T-helper 1 cell treated with Interleukin-12 subunit alpha and Interleukin-12 subunit beta and Interleukin-4 antibody, amounts not matched to agents 30 ng/mL and 1 ng/mL, for 36 hours (primary cell): ENCODE data around the gene PABPN1L. TPM values are rescaled to one million over a fixed set of nuclear protein-coding genes. Genes with fewer than 3 reads are reported as not detected.
"Not testable (repeated sequence)": the region's sequence is repeated elsewhere in the genome, so short reads cannot be mapped to it uniquely, and the experiment has no call there.

Experiments
- intact Hi-C: fragments of 100-400 bp; cut with micrococcal nuclease; formaldehyde crosslinking; loops from one replicate; pipeline ENCODE4 v1.15.1; 2024
- total RNA-seq: library from RNA; stranded (reverse); gene quantifications from 2 replicates; pipeline ENCODE4 v1.2.3, GENCODE V29; 2022

The PABPN1L gene
- total RNA-seq, 1 donor from 2014 or later, result not detected

DNA sequence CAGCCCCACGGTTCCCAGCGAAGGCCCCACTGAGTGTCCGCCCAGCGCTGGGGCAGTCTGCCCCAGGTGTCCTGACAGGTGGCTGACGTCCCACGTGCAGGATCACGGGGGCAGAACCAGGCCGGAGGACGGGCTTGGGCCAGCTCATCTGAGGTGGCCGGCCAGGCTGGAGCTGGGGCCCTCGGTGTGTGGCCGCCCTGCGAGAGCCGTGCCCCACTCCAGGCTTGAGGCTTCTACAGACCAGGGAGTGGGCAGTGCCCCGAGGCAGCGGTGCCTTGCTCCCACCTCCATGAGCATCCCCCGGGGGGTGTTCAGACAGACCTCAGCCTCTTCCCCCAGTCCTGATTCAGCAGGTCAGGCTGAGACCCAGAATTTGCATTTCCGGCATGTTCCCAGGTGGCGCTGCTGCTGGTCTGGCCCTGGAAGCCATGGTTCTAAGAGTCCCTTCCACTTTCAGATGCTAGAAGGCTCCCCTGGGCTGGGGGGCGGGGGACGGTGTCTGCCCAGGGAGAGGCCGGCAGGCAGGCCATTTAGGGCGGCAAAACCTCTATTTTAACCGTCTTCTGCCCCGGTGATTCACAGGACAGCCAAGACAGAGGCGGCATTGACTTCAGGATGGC lies 35.4 kb upstream of the PABPN1L start:
- intact Hi-C loops, result no loop called here

DNA sequence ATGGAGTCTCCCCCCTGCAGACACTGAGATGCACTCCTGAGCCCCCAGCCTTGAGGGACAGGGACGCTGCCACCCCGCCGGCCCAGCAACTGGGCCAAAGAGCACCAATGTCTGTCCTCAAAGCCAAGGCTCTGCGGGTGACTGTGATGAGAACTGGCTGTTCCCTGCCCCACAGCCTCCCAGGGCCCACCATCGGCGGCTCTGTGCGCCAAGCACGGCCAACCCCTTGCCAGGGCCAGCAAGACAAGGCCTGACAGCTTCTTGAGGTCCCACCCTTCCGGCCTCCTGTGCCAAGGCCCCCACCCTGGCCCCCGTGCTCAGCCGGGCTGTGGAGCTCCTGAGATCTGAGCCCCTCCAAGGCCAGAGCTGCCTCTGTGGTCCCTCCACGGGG lies 34.2 kb upstream of the PABPN1L start:
- intact Hi-C loops, result no loop called here

DNA sequence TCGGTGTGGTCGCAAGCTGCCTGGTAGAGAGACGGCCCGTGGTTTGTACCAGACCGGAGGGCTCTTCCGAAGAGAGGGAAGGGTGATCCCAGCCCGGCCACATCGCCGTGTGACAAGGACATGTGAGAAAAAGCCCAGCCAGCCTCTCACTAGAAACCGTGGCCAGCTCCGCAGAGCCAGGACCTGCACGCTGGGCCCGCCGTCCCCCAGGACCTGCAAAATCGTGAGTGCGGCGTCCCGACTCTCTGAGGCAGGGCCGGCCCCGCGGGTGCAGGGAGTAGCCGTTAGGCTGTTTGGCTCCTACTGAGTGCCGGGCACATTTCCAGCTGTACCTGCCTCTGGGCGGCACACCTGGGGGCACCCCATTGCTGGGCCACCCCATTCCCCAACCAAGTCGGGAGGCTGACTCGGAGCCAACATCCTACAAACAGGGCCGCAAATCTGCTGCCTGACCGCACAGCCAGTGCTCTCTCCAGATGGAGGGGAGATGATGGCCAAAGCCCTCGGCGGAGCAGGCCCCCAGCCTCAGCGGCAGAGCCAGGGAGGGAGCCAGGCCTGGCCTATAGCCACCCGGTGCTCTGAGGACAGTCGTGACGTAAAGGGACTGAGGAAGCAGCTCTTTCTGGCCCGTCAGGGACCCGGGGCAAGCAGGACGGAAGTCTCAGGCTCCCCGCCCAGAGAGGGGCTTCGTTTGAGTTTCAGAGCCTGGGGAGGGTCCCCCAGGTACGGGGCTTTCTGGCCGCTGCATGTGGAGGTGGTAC lies 33.6 kb upstream of the PABPN1L start:
- intact Hi-C loops, result no loop called here

DNA sequence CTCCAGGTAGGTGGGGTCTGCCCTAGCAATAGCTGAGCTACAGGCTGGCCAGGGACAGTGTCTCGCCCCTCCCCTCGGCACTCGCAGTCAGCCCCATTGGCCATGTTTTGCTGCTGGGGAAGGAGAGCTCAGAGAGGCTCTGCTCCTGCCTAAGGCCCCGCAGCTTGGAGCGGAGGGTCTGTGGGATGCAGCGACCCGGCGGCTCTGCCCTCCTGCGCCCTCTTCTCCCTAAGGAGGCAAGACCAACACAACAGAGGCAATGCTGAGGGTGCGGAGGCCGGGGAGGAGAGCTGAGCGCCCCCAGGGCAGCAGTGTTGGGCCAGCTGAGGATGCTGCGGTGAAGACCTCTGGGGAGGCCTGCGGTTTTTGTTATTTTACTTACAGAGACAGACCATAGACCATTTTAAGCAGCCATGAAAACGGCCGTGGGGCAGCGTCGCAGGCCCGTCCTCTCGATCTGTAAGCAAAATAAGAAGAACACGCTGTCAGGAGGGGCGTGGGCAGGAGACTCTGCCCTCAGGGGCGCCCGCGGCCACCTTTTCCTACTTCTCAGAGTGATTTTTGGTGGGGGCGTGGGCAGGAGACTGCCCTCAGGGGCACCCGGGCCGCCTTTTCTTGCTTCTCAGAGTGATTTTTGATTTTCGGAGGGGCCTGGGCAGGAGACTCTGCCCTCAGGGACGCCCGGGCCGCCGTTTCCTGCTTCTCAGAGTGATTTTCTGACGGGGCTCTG lies 31.4 kb upstream of the PABPN1L start:
- intact Hi-C loops, result no loop called here

DNA sequence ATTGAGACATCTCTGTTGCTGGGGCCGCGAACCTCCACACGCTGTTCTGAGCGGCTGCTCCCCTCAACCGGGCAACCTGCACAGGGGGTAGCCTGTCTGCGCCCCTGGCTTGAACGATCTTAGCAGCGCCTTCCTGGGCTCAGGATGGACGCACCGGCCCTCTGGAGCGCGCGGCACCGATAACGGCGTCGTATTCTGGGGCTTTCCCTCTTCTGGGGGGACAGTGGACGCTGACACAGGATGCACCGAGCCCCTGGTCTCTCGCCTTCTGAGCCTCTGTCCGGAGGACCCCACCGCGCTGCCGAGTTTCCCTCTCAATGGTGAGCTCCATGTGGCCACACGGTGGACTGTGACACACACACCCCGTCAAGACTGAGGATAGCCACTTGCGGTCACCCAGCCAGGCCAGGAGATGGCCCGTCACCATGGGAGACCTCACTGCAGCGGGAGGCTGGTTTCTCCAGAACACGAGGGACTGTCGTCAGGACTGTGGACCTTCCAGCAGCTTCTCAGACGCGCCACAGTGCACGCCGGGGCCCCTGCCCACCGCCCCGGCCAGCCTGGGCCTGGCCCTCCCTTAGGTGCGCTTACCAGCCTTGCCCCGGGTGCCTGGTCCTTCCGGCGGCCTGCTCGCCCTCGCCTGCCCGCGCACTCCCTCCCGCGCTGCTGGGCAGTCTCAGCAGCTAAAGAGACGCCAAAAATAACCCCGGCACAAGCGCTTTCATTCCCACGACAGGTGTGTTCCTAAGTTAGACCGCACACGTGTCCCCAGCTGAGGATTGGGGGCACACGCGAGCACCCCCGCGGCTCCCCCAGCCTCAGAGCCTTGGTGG lies 30.0 kb upstream of the PABPN1L start:
- intact Hi-C loops, result no loop called here

DNA sequence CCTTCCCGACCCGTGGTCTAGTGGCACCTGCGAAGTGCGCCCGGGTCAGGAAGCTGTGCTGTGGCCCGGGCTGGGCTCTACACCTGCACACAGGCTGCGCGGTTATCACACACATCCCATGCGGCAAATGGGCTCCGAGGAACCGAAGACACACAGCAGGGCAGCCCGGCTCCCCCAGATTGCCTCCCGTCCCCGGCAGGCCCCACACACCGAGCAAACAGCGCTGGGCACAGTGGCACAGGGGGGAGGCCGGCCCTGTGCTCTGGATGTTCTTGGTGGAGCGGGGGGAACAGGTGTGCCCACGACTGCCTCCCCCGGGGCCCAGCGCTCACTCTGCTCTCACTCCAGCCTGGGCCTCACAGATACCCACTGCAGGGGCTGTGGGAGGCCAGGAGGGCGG lies 28.9 kb upstream of the PABPN1L start:
- intact Hi-C loops, result no loop called here

DNA sequence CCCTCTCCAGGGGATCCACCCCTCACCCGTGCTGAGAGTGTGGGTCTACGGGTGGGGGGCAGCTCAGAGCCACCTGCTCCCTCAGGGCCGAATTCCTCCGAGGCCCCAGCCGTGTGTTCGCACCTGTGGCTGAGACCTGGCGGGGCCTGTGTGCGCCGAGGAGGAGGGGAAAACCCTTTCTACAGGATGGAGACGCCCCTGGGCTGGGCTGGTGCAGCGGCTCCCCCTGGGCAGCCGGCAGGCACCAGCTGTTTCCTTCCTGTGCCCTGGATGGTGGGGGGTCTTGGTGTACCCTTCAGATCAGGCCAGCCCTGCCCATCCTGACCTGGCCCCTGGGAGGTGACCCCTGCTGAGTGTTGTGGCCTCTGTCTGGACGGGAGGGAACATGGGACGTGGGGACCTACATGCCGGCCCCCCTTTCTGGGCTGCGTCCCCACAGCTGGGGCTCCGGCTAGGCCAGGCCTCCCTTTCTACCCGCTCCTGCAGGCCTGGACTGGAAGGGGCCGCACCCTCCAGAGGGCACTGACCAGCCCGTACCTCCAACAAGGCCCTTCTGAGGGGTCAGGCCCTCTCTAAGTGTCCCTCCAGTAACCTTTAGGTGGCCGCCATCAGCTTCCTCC lies 28.3 kb upstream of the PABPN1L start:
- intact Hi-C loops, result no loop called here

DNA sequence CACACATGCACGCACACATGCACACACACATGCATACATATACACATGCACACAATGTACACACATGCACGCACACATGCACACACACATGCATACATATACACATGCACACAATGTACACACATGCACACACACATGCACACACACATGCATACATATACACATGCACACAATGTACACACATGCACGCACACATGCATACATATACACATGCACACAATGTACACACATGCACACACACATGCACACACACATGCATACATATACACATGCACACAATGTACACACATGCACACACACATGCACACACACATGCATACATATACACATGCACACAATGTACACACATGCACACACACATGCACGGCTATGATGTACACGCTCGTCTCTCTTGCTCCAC lies 27.8 kb upstream of the PABPN1L start:
- intact Hi-C loops, result not testable (repeated sequence)

DNA sequence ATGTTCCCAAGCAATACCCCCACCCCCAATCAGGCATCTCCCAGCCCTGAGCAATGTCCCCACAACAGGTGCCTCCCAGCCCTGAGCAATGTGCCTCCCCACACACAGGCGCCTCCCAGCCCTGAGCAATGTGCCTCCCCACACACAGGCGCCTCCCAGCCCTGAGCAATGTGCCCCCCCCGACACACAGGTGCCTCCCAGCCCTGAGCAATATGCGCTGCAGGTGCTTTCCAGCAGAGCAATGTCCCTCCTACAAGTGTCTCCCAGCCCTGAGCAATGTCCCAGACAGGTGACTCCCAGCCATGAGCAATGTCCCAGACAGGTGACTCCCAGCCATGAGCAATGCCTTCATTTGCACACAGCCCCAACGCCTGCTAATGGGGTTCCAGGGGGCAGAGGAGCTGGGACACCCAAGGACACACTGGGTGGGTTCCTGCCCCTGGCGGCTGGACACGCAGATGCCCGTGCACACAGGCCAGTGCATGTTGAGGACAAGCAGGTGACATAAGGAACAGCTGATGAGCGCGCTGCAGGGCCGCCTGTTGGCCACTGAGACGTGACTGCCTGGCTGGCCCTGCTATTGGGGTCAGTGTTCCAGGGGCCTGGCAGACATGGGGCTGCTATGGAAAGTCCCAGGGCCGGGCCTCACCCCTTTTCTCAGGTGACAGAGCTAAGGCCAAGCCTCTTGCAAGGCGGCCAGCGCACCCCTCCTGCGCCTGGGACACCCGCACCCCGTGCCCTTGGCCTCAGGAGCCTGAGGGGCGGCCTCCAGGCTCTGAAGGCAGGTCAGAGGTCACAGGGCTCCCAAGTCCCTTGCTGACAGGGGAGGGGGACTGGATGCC lies 26.9 kb upstream of the PABPN1L start:
- intact Hi-C loops, result no loop called here

DNA sequence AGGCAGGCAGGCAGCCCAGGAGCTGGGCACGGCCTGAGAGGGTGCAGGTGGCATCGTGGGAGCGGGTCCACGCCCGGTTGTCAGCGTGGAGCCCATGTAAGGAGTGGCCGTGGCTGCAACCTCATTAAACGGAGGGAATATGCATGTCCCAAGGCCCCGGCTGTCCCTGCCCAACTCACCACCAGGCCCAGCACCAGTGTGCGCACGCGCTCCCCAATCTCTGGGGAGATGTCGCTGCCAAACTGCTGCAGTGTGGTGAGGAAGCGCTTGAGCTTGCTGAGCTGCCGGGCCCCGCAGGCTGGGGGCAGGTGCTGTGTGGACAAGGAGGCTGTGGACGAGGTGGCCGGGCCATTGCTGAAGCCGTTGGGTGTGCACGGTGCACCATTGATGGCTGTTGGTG lies 25.6 kb upstream of the PABPN1L start:
- intact Hi-C loops, result no loop called here

DNA sequence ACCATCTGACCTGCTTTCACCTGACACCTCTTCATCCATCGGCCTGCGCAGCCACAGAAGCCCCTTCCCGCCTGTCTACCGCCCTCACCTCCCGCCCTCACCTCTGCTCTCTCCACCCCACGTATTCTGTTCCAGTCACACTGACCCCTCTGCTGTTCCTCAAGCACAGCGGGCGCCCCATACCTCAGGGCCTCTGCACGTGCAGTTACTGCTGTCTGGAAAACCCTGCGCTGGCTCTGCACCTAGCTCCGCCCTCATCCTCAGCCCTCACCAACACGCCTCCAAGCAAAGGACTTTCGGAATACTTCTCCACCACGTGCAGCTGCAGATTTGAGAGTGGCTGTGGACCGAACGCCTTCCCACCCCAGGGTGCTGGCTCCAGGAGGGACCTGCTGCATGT lies 24.6 kb upstream of the PABPN1L start:
- intact Hi-C loops, result no loop called here

DNA sequence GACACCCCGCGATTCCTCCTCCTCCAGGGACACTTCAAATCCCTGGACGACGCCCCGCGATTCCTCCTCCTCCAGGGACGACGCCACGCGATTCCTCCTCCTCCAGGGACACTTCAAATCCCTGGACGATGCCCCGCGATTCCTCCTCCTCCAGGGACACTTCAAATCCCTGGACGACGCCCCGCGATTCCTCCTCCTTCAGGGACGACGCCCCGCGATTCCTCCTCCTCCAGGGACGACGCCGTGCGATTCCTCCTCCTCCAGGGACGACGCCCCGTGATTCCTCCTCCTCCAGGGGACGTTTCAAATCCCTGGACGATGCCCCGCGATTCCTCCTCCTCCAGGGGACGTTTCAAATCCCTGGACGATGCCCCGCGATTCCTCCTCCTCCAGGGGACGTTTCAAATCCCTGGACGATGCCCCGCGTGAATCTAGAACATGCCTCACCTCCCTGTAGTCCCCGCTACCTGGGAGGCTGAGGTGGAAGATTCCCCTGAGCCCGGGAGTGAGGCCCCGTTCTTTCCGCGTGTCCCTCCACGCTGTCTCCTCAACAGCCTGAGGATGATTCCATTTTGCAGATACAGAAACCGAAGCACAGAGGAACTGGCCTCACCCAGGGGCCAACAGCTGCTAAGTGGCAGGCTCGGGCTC lies 23.4 kb upstream of the PABPN1L start:
- intact Hi-C loops, result not testable (repeated sequence)

DNA sequence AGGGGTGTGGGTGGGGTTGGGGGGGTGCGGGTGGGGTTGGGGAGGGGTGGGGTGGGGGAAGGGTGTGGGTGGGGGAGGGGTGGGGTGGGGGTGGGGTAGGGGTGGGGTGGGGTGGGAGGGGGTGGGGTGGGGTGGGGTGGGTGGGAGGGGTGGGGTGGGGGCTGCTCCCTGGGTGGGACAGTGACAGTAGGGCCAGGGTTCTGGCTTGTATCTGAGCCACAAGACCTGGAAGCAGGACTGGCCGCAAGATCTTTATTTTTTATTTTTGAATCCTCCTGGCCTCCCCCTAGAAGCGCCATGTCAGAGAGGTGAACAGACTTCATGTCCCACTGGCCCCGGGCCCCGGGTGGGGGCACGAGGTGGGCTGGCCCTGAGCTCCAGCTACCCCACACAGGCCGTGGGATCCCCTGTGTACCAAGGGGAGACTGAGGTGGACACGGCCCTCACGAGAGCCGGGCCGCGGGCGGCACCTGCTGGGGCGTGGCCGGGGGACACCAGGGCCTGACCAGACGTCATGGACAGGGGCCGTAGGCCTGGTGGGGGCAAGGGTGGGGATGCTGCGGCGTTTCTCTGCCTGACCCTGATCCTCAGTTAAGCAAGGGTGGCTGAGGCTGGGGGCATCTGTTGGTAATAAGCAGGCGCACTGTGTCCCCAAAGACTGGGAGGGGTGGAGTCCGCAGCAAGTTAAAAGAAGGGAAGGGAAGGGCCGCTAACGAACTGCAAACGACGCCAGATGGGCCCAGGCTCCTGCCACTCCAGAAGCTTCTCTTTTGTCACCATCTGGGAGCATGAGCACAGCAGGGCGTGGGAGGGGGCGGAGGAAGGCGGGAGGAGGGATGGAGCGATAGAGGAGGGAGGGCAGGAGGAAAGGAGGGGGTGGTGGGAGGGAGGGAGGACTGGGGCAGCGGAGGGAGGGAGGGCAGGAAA lies 22.3 kb upstream of the PABPN1L start:
- intact Hi-C loops, result no loop called here

DNA sequence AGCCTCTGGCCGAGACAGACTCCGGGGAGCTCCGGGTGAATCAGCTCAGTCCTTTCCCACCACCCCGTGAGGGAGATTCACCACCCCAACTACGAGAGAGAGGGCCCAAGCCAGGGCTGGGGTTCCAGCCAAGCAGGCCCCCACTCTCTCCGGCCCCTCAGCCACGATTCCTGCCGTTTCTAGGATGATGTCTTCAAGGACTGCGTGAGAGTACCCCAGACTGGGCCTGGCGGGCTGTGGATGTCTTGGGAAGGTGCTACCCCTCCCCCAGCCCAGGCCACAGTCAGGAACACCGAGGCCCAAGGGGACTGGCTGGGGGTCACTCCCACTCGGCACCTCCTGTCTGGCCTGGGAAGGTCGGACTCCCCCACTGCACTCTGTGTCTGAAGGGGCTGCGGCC lies 21.6 kb upstream of the PABPN1L start:
- intact Hi-C loops, result no loop called here

DNA sequence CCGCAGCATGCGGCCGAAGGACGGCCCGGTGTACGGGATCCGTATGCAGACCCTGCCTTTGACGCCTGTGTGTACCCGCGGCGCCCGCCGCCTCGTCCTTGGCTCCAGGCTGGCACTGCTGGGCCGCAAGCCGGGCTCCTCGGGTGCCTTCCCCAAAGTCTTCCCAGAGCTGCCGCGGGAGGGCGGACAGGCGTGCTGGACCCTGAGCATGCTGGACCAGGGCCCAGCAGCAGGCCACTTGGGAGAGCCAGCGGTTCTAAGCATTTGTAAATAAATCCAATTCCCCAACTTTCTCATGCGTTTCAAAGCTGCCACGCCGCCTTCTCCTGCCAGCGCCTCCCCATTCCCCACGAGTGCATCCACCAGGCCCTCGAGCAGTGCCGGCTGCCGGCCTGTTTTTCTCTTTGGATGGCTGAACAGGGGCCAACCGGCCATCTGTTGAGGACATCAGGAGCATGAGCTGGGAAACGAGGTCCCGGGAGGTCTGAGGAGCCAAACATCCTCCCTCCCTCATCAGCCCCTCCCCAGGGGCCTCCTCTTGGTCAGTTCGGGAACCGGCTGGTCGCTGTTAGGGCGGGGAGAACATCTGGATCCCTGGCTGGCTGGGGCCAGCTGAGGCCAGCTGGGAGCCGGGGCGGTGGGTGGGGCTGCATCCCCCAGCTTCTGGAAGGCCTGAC lies 20.5 kb upstream of the PABPN1L start:
- intact Hi-C loops, result no loop called here

DNA sequence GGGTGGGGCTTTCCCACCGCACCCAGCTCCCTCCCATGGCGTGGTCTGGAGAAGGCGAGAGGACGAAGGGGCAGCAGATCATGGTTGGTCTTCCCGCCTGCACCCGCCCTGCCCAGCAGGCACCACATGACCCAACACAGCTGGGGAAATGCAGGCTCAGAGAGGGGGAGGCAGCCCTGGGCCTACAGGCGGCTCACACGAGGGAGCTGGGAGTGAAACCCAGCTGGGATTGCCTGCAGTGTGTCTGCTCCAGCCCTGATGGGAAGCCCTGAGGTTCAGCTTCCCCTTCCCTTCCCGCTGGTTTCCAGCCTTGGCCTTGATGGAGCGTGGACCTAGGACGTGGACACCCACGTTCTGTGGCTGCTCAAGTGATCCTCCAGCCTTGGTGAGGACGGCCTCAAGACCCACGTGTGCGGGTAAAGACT lies 20.0 kb upstream of the PABPN1L start:
- intact Hi-C loops, result no loop called here

DNA sequence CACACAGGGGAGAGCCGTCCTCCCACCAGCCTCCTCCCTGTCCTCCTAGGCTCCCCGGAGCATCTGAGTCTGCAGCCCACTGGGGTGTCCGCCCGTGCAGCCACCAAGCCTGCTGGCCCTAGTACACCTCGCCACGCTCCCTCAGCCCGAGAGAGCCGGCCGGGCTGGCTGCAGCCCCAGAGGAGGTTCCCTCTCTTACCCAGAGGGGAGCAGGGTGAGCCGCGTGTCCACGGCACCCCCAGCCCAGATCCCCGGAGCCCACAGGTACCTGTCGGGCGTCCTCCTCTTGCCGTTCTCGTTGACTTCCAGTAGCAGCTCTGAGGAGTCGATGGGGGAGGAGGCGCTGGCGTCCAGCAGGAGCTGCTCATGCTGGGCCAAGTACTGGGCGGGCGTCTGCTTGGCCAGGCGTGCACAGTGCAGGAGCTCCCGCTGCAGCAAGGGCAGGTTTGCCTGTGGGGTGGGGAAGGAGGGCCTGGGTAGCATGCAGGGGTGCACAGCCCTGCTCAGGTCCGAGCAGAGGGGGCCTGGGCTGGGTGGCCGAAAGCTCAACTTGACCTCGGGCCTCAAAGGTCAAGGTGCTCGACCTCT lies 19.3 kb upstream of the PABPN1L start:
- intact Hi-C loops, result no loop called here
